Lower leg skin (tissue), 3 donors: Measurements from ENCODE around the gene PAEP.

ENCODE experiments used
- POLR2A ChIP-seq, 2 donors: fragments of 450-650 bp; IDR thresholded peaks; one replicate each; pipeline ENCODE4 v1.6.1; 2016 to 2017; ENCODE audit warnings: antibody characterized with exemption in 2 of 2, mild to moderate bottlenecking in 1 of 2, moderate library complexity in 1 of 2
- TF ChIP-seq, protein P1 (sequence below), 3 donors: fragments of 450-650 bp; IDR thresholded peaks; one replicate each; pipeline ENCODE4 v1.5.1; 2016; ENCODE audit warnings: antibody characterized with exemption in 3 of 3, mild to moderate bottlenecking in 3 of 3, moderate library complexity in 2 of 3

DNA sequence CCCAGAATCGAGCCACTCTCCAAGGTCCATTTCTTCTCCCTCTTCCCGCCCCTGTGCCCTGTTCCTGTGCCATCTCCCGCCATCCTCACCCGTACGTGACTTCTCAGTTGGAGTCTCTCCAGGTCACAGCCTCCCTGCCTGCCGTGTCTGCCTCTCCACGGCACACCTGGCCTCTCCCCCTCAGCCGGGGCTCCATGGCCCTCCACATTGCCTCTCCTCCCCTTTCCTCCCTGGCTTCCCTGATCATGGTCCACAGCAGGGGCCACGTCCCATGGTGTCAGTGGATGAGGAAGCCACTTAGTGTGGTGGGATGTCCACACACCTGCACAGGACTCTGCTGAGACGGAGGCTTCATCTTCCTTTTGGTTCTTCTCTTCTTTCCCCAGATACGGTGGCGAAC is 2.3 kb downstream of the PAEP start:
- TF ChIP-seq POLR2A (IDR thresholded peaks at IDR 0.05): no peak
- TF ChIP-seq, protein P1, sequence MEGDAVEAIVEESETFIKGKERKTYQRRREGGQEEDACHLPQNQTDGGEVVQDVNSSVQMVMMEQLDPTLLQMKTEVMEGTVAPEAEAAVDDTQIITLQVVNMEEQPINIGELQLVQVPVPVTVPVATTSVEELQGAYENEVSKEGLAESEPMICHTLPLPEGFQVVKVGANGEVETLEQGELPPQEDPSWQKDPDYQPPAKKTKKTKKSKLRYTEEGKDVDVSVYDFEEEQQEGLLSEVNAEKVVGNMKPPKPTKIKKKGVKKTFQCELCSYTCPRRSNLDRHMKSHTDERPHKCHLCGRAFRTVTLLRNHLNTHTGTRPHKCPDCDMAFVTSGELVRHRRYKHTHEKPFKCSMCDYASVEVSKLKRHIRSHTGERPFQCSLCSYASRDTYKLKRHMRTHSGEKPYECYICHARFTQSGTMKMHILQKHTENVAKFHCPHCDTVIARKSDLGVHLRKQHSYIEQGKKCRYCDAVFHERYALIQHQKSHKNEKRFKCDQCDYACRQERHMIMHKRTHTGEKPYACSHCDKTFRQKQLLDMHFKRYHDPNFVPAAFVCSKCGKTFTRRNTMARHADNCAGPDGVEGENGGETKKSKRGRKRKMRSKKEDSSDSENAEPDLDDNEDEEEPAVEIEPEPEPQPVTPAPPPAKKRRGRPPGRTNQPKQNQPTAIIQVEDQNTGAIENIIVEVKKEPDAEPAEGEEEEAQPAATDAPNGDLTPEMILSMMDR (IDR thresholded peaks at IDR 0.05): no peak
